ENCODE measurements around the gene KRT20.

The KRT20 gene

GRCh38 chr17:40909755-40910154 lies 24.7 kb upstream of the KRT20 start:
- no peak for TF ChIP-seq CTCF (conservative IDR thresholded peaks at IDR 0.05; ENCODE audit: low read length)
- no peak overlapping the region; the same call in none of the 2 replicates for H3K4me3 ChIP-seq (ENCODE audit: low read length)
- peak; percentile 94 for DNase-seq (ENCODE audit: low read depth)

GRCh38 chr17:40909351-40909750 lies 24.3 kb upstream of the KRT20 start:
- no peak overlapping the region for H3K4me3 ChIP-seq (ENCODE audit: low read length)
- peak; percentile 95 for DNase-seq (ENCODE audit: low read depth)
- TF ChIP-seq CTCF (conservative IDR thresholded peaks at IDR 0.05; ENCODE audit: low read length): peak; percentile 73

- DNase-seq (ENCODE audit: low read depth): no peak
- H3K4me3 ChIP-seq (ENCODE audit: low read length): no peak overlapping the region
- no peak for TF ChIP-seq CTCF (conservative IDR thresholded peaks at IDR 0.05; ENCODE audit: low read length)
Observed at GRCh38 chr17:40906613-40907012, 21.6 kb upstream of the KRT20 start.

- H3K4me3 ChIP-seq (ENCODE audit: low read length): no peak overlapping the region
- no peak for DNase-seq (ENCODE audit: low read depth)
- TF ChIP-seq CTCF (conservative IDR thresholded peaks at IDR 0.05; ENCODE audit: low read length): no peak
Observed at GRCh38 chr17:40905370-40905769, 20.3 kb upstream of the KRT20 start.

DNA sequence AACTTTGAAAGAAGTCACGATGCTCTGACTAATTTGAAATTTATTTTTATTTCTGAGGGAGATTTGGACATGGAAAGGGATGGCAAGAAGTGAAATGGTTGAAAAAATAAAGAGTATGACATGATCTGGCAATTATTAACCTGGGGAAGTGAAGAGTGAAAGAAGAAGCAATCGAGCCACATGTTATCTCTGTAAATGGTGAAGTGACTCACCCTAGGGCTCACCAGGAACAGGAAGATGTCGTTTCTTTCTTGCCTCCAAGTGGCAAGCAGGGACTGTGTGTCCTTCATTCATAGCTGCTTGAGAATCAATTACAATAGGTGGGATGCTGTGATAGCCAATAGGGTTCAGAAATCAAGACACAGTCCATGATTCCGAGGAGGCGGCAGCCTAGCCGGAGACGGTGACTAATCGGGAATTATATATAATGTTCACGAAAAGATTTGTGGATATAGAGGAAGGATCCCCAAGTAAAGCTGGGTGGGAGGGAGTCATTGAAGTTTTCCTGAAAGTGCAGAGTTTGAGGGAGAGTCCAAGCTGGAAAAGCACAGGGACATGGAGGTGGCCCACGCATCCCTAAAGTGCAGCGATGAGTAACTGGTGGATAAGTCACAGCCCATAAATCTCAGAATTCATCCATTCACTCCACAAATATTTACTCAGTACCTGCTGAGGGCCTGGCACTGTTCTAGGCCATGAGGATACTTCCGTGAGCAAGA lies 18.2 kb upstream of the KRT20 start:
- peak; percentile 35 for DNase-seq (ENCODE audit: low read depth)
- no peak for TF ChIP-seq CTCF (conservative IDR thresholded peaks at IDR 0.05; ENCODE audit: low read length)
- no peak overlapping the region for H3K4me3 ChIP-seq (ENCODE audit: low read length)

GRCh38 chr17:40902498-40902897 lies 17.5 kb upstream of the KRT20 start:
- H3K4me3 ChIP-seq (ENCODE audit: low read length): no peak overlapping the region
- DNase-seq (ENCODE audit: low read depth): no peak
- no peak for TF ChIP-seq CTCF (conservative IDR thresholded peaks at IDR 0.05; ENCODE audit: low read length)

- DNase-seq (ENCODE audit: low read depth): peak; percentile 16
- no peak overlapping the region for H3K4me3 ChIP-seq (ENCODE audit: low read length)
- TF ChIP-seq CTCF (conservative IDR thresholded peaks at IDR 0.05; ENCODE audit: low read length): no peak
Observed at GRCh38 chr17:40901981-40902474, 17.0 kb upstream of the KRT20 start.

All from AG10803 (cell line).